IPS-20b (cell line): ENCODE data around the gene PLCG2.
A peak's percentile ranks its signal among the peaks of the same experiment; 100 is the strongest.

ENCODE experiments used
- H3K27ac ChIP-seq: one replicate; pipeline ENCODE4 v1.5.1; 2013; ENCODE audit warnings: low read length
- H3K27me3 ChIP-seq: 2 replicates; pipeline ENCODE4 v1.6.1; 2013; ENCODE audit warnings: mild to moderate bottlenecking, low read length, inconsistent platforms; ENCODE audit not compliant: insufficient read depth
- H3K36me3 ChIP-seq: 2 replicates; pipeline ENCODE4 v1.6.1; 2013; ENCODE audit warnings: low read depth, mild to moderate bottlenecking, inconsistent platforms, low read length, moderate library complexity; ENCODE audit not compliant: insufficient read depth
- H3K4me1 ChIP-seq: 2 replicates; pipeline ENCODE4 v1.6.1; 2013; ENCODE audit warnings: mild to moderate bottlenecking, control low read depth, inconsistent platforms, low read length, moderate library complexity; ENCODE audit not compliant: insufficient read depth
- H3K4me3 ChIP-seq: 2 replicates; pipeline ENCODE4 v1.5.1; 2013; ENCODE audit warnings: mild to moderate bottlenecking, low read length, inconsistent platforms
- H3K9ac ChIP-seq: 2 replicates; pipeline ENCODE4 v1.6.1; 2013; ENCODE audit warnings: low read depth, mild to moderate bottlenecking, inconsistent platforms, low read length, moderate library complexity
- H3K9me3 ChIP-seq: 2 replicates; pipeline ENCODE4 v1.6.1; 2013; ENCODE audit warnings: mild to moderate bottlenecking, low read depth, low read length, inconsistent platforms; ENCODE audit not compliant: insufficient read depth

Gene PLCG2

GRCh38 chr16:81939164-81940056 lies 160.3 kb downstream of the PLCG2 start:
- Histone ChIP-seq H3K4me1 (peaks cover 26% of the 10 kb centered on the region), H3K36me3 (no peaks in the 10 kb centered on the region), H3K4me3 (no peak overlapping the region; the same call in 1 of the 2 replicates), H3K9ac (peak overlapping the region; percentile 38; the same call in 1 of the 2 replicates), H3K27me3 (peaks cover 20% of the 10 kb centered on the region; the same call in 1 of the 2 replicates), H3K9me3 (no peaks in the 10 kb centered on the region), H3K27ac (no peak overlapping the region)

- Histone ChIP-seq H3K4me3 (no peak overlapping the region), H3K36me3 (no peaks in the 10 kb centered on the region)
These were observed 161.9 kb downstream of the PLCG2 start for GRCh38 chr16:81940781-81941560.

GRCh38 chr16:81942007-81942601 lies 163.0 kb downstream of the PLCG2 start:
- Histone ChIP-seq H3K27ac (no peak overlapping the region), H3K9ac (no peak overlapping the region), H3K4me1 (peaks cover 26% of the 10 kb centered on the region), H3K4me3 (peak overlapping the region; percentile 18; the same call in 1 of the 2 replicates), H3K9me3 (no peaks in the 10 kb centered on the region), H3K36me3 (no peaks in the 10 kb centered on the region), H3K27me3 (peaks cover 20% of the 10 kb centered on the region; the same call in 1 of the 2 replicates)

More at GRCh38 chr16:81940781-81941560, 161.9 kb downstream of the PLCG2 start:
- Histone ChIP-seq H3K9ac (no peak overlapping the region), H3K4me1 (peaks cover 26% of the 10 kb centered on the region), H3K27me3 (peaks cover 20% of the 10 kb centered on the region; the same call in 1 of the 2 replicates), H3K27ac (no peak overlapping the region), H3K9me3 (no peaks in the 10 kb centered on the region)

- Histone ChIP-seq H3K4me1 (peaks cover 15% of the 10 kb centered on the region), H3K36me3 (no peaks in the 10 kb centered on the region), H3K9me3 (no peaks in the 10 kb centered on the region), H3K27me3 (peaks cover 20% of the 10 kb centered on the region; the same call in 1 of the 2 replicates), H3K9ac (no peak overlapping the region), H3K4me3 (no peak overlapping the region), H3K27ac (no peak overlapping the region)
These were observed 166.6 kb downstream of the PLCG2 start for GRCh38 chr16:81945665-81946064.

- Histone ChIP-seq H3K27ac (no peak overlapping the region), H3K9me3 (0 out of 2 replicates have a peak, but pooled peaks cover 2% of the 10 kb centered on the region), H3K36me3 (no peaks in the 10 kb centered on the region), H3K4me1 (peaks cover 15% of the 10 kb centered on the region), H3K9ac (no peak overlapping the region), H3K4me3 (no peak overlapping the region), H3K27me3 (peaks cover 20% of the 10 kb centered on the region; the same call in 1 of the 2 replicates)
These were observed 167.1 kb downstream of the PLCG2 start for GRCh38 chr16:81946206-81946605.

- H3K27me3 ChIP-seq, result no peaks in the 10 kb centered on the region
- H3K9ac ChIP-seq, result no peak overlapping the region
- no peaks in the 10 kb centered on the region for H3K4me1 ChIP-seq
- 0 out of 2 replicates have a peak, but pooled peaks cover 8% of the 10 kb centered on the region for H3K9me3 ChIP-seq
- H3K27ac ChIP-seq, result no peak overlapping the region
- no peak overlapping the region for H3K4me3 ChIP-seq
- H3K36me3 ChIP-seq, result no peaks in the 10 kb centered on the region
These were observed 172.5 kb downstream of the PLCG2 start for GRCh38 chr16:81951564-81951963.

GRCh38 chr16:81956213-81956948 lies 177.3 kb downstream of the PLCG2 start:
- H3K27me3 ChIP-seq, result no peaks in the 10 kb centered on the region
- 0 out of 2 replicates have a peak, but pooled peaks cover 4% of the 10 kb centered on the region for H3K9me3 ChIP-seq
- no peaks in the 10 kb centered on the region for H3K36me3 ChIP-seq
- H3K4me1 ChIP-seq, result no peaks in the 10 kb centered on the region
- no peak overlapping the region for H3K4me3 ChIP-seq
- H3K27ac ChIP-seq, result no peak overlapping the region
- no peak overlapping the region for H3K9ac ChIP-seq

- Histone ChIP-seq H3K9me3 (peaks cover 7% of the 10 kb centered on the region; the same call in 1 of the 2 replicates), H3K4me1 (no peaks in the 10 kb centered on the region), H3K9ac (no peak overlapping the region), H3K36me3 (no peaks in the 10 kb centered on the region), H3K27ac (no peak overlapping the region), H3K27me3 (no peaks in the 10 kb centered on the region), H3K4me3 (no peak overlapping the region)
These were observed 185.7 kb downstream of the PLCG2 start for GRCh38 chr16:81964808-81965207.

- Histone ChIP-seq H3K4me3 (no peak overlapping the region), H3K9me3 (peaks cover 25% of the 10 kb centered on the region), H3K27me3 (no peaks in the 10 kb centered on the region)
These were observed 188.3 kb downstream of the PLCG2 start for GRCh38 chr16:81967358-81967757.

GRCh38 chr16:81971853-81972252 lies 192.8 kb downstream of the PLCG2 start:
- Histone ChIP-seq H3K27ac (no peak overlapping the region), H3K9ac (no peak overlapping the region), H3K27me3 (no peaks in the 10 kb centered on the region), H3K4me3 (no peak overlapping the region), H3K4me1 (peaks cover 14% of the 10 kb centered on the region; the same call in 1 of the 2 replicates), H3K9me3 (peaks cover 29% of the 10 kb centered on the region), H3K36me3 (no peaks in the 10 kb centered on the region)

More at GRCh38 chr16:81967358-81967757, 188.3 kb downstream of the PLCG2 start:
- Histone ChIP-seq H3K4me1 (no peaks in the 10 kb centered on the region), H3K27ac (no peak overlapping the region), H3K36me3 (no peaks in the 10 kb centered on the region), H3K9ac (no peak overlapping the region)

GRCh38 chr16:81973737-81974136 lies 194.6 kb downstream of the PLCG2 start:
- peaks cover 14% of the 10 kb centered on the region; the same call in 1 of the 2 replicates for H3K4me1 ChIP-seq
- H3K27ac ChIP-seq, result no peak overlapping the region
- peaks cover 29% of the 10 kb centered on the region for H3K9me3 ChIP-seq
- no peak overlapping the region for H3K4me3 ChIP-seq
- no peaks in the 10 kb centered on the region for H3K27me3 ChIP-seq
- no peak overlapping the region for H3K9ac ChIP-seq
- no peaks in the 10 kb centered on the region for H3K36me3 ChIP-seq
